GM12873 (cell line): ENCODE results near the gene ARF1.

Experiments
- CTCF ChIP-seq: IDR thresholded peaks from 2 replicates; pipeline ENCODE4 v1.5.1; 2012; ENCODE audit warnings: low read depth, mild to moderate bottlenecking, moderate library complexity, low read length, control low read depth; ENCODE audit not compliant: insufficient read depth; ENCODE audit errors: missing control alignments

Gene ARF1

GRCh38 chr1:228146417-228147150 lies 64.1 kb downstream of the ARF1 start:
- no peak for TF ChIP-seq CTCF

GRCh38 chr1:228147151-228147693 lies 64.7 kb downstream of the ARF1 start:
- TF ChIP-seq CTCF: no peak

GRCh38 chr1:228147768-228148167 lies 65.3 kb downstream of the ARF1 start:
- TF ChIP-seq CTCF: no peak

GRCh38 chr1:228148196-228148861 lies 65.8 kb downstream of the ARF1 start:
- TF ChIP-seq CTCF: no peak
